ENCODE measurements around the gene IGF2BP2. TPM values are rescaled to one million over a fixed set of nuclear protein-coding genes. Genes with fewer than 3 reads are reported as not detected.

IGF2BP2 gene
- polyA plus RNA-seq, 2 of the 4 experiments (the other 2 are of a cell fraction) = 2.2 to 6.1 TPM

DNA sequence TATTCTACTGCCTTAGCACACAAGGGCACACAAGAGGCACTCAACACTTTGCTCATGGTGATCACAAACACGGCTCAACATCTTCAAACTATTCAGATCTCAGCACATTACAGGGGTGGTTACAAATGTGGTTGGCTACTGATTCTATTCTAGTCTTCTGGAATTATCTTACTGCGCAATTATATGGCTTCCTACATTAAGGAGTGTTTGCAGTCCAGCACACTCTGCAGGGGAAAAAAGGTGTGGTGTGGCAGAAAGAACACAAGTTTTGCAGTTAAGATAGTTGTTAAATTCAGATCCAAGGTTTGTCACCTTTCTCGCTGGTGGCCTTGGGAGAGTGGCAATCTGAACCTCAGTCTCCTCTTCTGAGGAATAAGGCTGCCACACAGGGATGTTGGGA, 31.9 kb downstream of the IGF2BP2 start:
- 89% methylated on average over 3 of the region's 3 CpGs for WGBS (ENCODE audit: missing lambda C conversion rate)
- no peak overlapping the region for H3K4me2 ChIP-seq
- DNase-seq (ENCODE audit: low read depth in 1 of 2, low spot score in 1 of 2) = no peak
- POLR2A ChIA-PET = no interaction called here
- H3K4me1 ChIP-seq = peaks cover 21% of the 10 kb centered on the region
- H3K4me3 ChIP-seq = no peak overlapping the region
- FAIRE-seq = no peak
- ATAC-seq = no peak
- CTCF ChIA-PET = no interaction called here
- H3K9me3 ChIP-seq = no peaks in the 10 kb centered on the region
- H3K27ac ChIP-seq = no peak overlapping the region
- no peak for TF ChIP-seq NFE2L2 (conservative IDR thresholded peaks at IDR 0.05; ENCODE audit: low read length)
- no peak for TF ChIP-seq HOXA7 (CRISPR knock-in tag; IDR thresholded peaks at IDR 0.05)
- TF ChIP-seq SMC3 (IDR thresholded peaks at IDR 0.05) = no peak
- TF ChIP-seq CHD2 (IDR thresholded peaks at IDR 0.05; ENCODE audit: low read length, partially characterized antibody) = no peak
- TF ChIP-seq ZC3H11A (IDR thresholded peaks at IDR 0.05) = no peak
- TF ChIP-seq FOSL2 (IDR thresholded peaks at IDR 0.05) = no peak
- no peak for TF ChIP-seq FOSL2 (CRISPR knock-in tag; IDR thresholded peaks at IDR 0.05)
- no peak for TF ChIP-seq JUNB (IDR thresholded peaks at IDR 0.05)
- TF ChIP-seq MAFK (IDR thresholded peaks at IDR 0.05; ENCODE audit: partially characterized antibody) = no peak
- TF ChIP-seq KDM5A (IDR thresholded peaks at IDR 0.05) = no peak
- TF ChIP-seq, protein P1, sequence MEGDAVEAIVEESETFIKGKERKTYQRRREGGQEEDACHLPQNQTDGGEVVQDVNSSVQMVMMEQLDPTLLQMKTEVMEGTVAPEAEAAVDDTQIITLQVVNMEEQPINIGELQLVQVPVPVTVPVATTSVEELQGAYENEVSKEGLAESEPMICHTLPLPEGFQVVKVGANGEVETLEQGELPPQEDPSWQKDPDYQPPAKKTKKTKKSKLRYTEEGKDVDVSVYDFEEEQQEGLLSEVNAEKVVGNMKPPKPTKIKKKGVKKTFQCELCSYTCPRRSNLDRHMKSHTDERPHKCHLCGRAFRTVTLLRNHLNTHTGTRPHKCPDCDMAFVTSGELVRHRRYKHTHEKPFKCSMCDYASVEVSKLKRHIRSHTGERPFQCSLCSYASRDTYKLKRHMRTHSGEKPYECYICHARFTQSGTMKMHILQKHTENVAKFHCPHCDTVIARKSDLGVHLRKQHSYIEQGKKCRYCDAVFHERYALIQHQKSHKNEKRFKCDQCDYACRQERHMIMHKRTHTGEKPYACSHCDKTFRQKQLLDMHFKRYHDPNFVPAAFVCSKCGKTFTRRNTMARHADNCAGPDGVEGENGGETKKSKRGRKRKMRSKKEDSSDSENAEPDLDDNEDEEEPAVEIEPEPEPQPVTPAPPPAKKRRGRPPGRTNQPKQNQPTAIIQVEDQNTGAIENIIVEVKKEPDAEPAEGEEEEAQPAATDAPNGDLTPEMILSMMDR (IDR thresholded peaks at IDR 0.05) = no peak
- no peak for TF ChIP-seq CHD4 (IDR thresholded peaks at IDR 0.05; ENCODE audit: borderline replicate concordance)
- no peak for TF ChIP-seq EHF (CRISPR knock-in tag; IDR thresholded peaks at IDR 0.05)
- TF ChIP-seq TP53 (CRISPR knock-in tag; IDR thresholded peaks at IDR 0.05) = no peak

DNA sequence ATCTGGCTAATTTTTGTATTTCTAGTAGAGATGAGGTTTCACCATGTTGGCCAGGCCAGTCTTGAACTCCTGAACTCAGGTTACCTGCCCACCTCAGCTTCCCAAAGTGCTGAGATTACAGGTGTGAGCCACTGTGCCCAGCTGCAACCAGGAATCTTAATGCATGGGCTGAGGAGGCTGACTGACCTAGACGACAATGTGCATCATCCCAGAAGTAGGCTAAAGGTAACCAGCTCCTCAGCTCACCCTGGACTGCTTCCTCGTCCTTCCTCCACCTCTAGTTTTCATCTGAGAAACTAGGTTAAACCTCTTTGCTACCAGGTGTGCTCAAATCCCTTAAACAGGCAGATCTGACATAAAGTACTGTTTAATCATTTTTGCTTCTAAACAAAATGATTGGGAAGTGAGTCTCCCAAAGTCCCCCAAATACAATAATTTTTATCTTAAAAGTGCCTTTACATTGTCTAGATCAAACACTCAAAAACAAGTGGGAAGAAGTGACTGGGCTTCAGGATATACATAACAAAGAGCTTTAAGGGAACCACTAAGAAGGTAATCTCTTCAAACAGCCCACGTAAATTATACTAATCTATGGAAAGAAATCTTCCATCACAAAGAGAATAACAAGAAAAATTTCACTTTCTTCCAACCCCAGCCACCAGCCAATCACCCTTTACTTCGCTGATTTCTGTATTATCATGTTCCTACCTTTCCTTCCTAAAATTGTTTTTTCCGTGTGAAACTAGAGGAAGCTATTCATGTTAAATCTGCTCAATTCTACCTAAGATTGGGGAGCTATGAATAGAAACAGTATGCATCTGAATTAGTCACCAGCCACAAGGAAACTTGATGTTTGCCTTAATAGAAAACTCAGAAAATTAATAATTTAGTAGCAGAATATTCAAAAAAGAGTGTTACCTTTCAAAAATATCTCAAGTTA, 34.7 kb downstream of the IGF2BP2 start:
- TF ChIP-seq MAFK (IDR thresholded peaks at IDR 0.05; ENCODE audit: partially characterized antibody) = no peak
- no peak for TF ChIP-seq NPAS2 (CRISPR knock-in tag; IDR thresholded peaks at IDR 0.05; ENCODE audit: borderline replicate concordance)
- TF ChIP-seq NFE2L2 (conservative IDR thresholded peaks at IDR 0.05; ENCODE audit: low read length) = no peak
- TF ChIP-seq KDM1A (IDR thresholded peaks at IDR 0.05; ENCODE audit: low read depth) = no peak
- TF ChIP-seq JUN (IDR thresholded peaks at IDR 0.05) = no peak
- TF ChIP-seq ZSCAN20 (CRISPR knock-in tag; IDR thresholded peaks at IDR 0.05) = no peak
- TF ChIP-seq RNF2 (IDR thresholded peaks at IDR 0.05; ENCODE audit: borderline replicate concordance, low read depth) = no peak
- TF ChIP-seq CEBPB (IDR thresholded peaks at IDR 0.05) = no peak
- TF ChIP-seq SMC3 (IDR thresholded peaks at IDR 0.05) = no peak
- TF ChIP-seq CHD4 (IDR thresholded peaks at IDR 0.05; ENCODE audit: borderline replicate concordance) = no peak
- no peak for TF ChIP-seq NR3C1 (IDR thresholded peaks at IDR 0.05)
- TF ChIP-seq, protein P2, sequence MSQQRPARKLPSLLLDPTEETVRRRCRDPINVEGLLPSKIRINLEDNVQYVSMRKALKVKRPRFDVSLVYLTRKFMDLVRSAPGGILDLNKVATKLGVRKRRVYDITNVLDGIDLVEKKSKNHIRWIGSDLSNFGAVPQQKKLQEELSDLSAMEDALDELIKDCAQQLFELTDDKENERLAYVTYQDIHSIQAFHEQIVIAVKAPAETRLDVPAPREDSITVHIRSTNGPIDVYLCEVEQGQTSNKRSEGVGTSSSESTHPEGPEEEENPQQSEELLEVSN (IDR thresholded peaks at IDR 0.05; ENCODE audit: borderline replicate concordance, low read depth) = no peak
- TF ChIP-seq, protein P3, sequence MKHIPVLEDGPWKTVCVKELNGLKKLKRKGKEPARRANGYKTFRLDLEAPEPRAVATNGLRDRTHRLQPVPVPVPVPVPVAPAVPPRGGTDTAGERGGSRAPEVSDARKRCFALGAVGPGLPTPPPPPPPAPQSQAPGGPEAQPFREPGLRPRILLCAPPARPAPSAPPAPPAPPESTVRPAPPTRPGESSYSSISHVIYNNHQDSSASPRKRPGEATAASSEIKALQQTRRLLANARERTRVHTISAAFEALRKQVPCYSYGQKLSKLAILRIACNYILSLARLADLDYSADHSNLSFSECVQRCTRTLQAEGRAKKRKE (CRISPR knock-in tag; IDR thresholded peaks at IDR 0.05; ENCODE audit: low read depth) = no peak
- TF ChIP-seq, protein P4, sequence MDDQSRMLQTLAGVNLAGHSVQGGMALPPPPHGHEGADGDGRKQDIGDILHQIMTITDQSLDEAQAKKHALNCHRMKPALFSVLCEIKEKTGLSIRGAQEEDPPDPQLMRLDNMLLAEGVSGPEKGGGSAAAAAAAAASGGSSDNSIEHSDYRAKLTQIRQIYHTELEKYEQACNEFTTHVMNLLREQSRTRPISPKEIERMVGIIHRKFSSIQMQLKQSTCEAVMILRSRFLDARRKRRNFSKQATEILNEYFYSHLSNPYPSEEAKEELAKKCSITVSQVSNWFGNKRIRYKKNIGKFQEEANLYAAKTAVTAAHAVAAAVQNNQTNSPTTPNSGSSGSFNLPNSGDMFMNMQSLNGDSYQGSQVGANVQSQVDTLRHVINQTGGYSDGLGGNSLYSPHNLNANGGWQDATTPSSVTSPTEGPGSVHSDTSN (IDR thresholded peaks at IDR 0.05) = no peak
- no peak for TF ChIP-seq CHD2 (IDR thresholded peaks at IDR 0.05; ENCODE audit: low read length, partially characterized antibody)
- no peak for TF ChIP-seq TFCP2L1 (CRISPR knock-in tag; IDR thresholded peaks at IDR 0.05)
- TF ChIP-seq EHF (CRISPR knock-in tag; IDR thresholded peaks at IDR 0.05) = no peak
- TF ChIP-seq POLR2A (IDR thresholded peaks at IDR 0.05; ENCODE audit: low read length) = no peak
- no peak for TF ChIP-seq HOXB5 (CRISPR knock-in tag; IDR thresholded peaks at IDR 0.05)
- TF ChIP-seq, protein P5, sequence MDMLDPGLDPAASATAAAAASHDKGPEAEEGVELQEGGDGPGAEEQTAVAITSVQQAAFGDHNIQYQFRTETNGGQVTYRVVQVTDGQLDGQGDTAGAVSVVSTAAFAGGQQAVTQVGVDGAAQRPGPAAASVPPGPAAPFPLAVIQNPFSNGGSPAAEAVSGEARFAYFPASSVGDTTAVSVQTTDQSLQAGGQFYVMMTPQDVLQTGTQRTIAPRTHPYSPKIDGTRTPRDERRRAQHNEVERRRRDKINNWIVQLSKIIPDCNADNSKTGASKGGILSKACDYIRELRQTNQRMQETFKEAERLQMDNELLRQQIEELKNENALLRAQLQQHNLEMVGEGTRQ (IDR thresholded peaks at IDR 0.05) = no peak
- no peaks in the 10 kb centered on the region for H3K4me1 ChIP-seq
- H3K4me2 ChIP-seq = no peak overlapping the region
- ATAC-seq = no peak
- no peaks in the 10 kb centered on the region for H3K9me3 ChIP-seq
- no peak for DNase-seq (ENCODE audit: low read depth in 1 of 2, low spot score in 1 of 2)
- H3K4me3 ChIP-seq = no peak overlapping the region
- FAIRE-seq = no peak
- ChIA-PET CTCF (interaction anchor here (1.1 to 1.6 kb wide), 3 partner anchors 10 to 22 kb away, joined by 3 to 5 read pairs (median 3); no protein-coding TSS in a partner anchor), POLR2A (no interaction called here)
- H3K27ac ChIP-seq = no peak overlapping the region
- 76% methylated on average over 5 of the region's 5 CpGs for WGBS (ENCODE audit: missing lambda C conversion rate)

Data from A549 (cell line).